Activated effector memory CD4-positive, alpha-beta T cell treated with Interleukin-2 at 50 U/mL for 16 hours (primary cell): ENCODE measurements around the gene MDC1.
"Not testable (repeated sequence)": the region's sequence is repeated elsewhere in the genome, so short reads cannot be mapped to it uniquely, and the experiment has no call there.

Experiments used
- DNase-seq: peaks from one replicate; pipeline ENCODE4 v3.0.0-alpha.2; 2020

The MDC1 gene

DNA sequence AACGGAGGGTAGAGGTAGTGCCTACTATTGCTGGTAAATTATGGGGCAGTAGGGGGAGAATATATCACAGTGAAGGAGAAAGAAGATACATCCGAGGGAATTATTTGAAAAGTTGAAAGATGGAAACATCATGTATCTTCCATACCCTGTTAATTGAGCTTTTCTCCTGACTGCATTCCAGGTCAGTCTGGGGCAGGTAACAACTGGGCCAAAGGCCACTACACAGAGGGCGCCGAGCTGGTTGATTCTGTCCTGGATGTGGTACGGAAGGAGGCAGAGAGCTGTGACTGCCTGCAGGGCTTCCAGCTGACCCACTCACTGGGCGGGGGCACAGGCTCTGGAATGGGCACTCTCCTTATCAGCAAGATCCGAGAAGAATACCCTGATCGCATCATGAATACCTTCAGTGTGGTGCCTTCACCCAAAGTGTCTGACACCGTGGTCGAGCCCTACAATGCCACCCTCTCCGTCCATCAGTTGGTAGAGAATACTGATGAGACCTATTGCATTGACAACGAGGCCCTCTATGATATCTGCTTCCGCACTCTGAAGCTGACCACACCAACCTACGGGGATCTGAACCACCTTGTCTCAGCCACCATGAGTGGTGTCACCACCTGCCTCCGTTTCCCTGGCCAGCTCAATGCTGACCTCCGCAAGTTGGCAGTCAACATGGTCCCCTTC is 6.2 kb upstream of the MDC1 start:
- not testable (repeated sequence) for DNase-seq

DNA sequence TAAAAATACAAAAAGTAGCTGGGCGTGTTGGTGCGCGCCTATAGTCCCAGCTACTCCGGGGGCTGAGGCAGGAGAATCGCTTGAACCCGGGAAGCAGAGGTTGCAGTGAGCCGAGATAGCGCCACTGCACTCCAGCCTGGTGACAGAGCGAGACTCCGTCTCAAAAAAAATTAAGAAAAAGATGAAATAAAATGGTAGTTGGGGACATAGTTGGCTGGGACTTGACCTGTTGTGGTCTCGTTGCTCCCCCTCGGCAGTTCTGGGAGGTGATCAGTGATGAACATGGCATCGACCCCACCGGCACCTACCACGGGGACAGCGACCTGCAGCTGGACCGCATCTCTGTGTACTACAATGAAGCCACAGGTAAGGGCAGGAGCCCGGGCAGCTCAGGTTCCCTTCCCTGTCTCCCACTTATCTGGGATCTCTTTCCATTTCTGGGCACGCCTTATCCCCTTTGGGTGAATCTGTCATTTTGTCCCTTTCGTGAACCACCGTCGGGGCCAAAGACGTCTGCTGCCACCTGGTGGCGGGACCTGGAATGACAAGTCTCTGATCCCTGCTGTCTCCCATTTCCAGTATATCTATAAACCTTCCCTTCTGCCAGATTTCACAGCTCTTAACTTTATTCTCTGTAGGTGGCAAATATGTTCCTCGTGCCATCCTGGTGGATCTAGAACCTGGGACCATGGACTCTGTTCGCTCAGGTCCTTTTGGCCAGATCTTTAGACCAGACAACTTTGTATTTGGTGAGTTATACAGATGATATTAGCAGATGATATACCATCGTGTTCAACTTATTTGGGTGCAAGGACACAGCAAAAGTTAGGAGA is 5.4 kb upstream of the MDC1 start:
- DNase-seq = peak; percentile 78

DNA sequence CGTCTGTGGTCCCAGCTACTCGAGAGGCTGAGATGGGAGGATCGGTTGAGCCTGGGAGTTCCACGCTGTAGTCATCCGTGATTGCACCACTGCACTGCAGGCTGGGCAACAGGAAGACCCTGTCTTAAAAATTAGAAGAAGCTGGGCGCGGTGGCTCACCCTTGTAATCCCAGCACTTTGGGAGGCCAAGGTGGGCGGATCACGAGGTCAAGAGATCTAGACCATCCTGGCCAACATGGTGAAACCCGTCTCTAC is 4.9 kb upstream of the MDC1 start:
- not testable (repeated sequence) for DNase-seq

DNA sequence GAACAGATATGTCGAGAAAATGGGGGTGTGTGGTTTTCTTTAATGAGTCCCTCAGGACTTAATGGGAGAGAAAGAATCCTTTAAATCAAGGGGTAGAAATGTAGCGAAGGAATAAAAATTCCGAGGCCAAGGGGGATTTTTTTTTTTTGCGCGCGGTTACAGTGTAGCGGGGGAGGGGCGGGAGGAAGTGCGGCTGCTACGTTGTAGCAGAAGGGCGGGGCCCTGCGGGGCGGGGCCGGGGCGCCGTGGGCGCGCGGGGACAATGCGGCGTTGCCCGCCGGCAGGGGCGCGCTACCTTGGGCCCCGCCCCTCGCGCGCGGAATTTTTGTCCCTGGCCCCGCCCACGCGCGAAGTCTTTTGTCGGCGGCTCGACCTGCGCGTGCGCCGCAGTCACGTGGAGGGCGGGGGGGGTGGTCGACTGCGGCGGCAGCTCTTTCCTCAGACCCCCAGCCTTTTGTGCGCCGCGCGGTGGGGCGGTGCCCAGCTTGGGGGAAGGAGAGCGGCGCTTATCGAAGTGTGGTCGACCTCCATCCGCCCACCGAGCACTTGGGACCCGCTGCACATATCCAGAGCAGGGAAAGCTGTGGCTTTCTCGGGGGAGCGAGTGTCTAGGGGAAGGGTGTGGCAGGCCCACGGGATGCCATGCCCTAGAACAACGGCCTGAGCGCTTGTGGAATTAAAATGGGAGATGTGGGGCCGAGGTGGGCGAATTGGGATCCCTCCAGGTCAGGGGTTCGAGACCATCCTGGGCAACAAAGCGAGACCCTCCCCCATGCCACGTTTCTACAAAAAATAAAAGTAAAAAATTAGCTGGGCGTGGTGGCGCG is 4.3 kb upstream of the MDC1 start:
- peak; percentile 91 for DNase-seq

DNA sequence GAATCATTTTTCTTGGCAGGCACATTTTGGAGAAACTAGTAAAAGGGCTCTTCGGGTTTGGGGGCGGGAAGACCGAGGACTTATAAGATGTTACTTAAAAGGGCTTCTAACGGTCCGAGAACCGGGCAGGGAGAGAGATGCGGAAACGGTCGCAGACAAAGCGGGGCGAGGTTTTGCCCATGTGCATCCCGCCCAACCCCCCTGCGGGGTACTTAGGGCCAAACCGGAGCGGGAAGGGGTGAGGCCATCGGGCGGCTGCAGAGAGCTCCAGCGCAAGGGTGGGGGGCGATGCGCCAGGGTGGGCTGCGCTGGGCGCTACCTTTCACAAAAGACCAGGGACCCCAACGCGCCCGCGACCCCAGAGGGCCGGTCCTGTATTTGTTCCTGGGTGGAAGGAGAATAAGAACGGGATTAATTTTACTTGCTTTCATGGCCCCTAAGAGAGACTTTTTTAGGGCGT is 3.7 kb upstream of the MDC1 start:
- DNase-seq = peak; percentile 57

DNA sequence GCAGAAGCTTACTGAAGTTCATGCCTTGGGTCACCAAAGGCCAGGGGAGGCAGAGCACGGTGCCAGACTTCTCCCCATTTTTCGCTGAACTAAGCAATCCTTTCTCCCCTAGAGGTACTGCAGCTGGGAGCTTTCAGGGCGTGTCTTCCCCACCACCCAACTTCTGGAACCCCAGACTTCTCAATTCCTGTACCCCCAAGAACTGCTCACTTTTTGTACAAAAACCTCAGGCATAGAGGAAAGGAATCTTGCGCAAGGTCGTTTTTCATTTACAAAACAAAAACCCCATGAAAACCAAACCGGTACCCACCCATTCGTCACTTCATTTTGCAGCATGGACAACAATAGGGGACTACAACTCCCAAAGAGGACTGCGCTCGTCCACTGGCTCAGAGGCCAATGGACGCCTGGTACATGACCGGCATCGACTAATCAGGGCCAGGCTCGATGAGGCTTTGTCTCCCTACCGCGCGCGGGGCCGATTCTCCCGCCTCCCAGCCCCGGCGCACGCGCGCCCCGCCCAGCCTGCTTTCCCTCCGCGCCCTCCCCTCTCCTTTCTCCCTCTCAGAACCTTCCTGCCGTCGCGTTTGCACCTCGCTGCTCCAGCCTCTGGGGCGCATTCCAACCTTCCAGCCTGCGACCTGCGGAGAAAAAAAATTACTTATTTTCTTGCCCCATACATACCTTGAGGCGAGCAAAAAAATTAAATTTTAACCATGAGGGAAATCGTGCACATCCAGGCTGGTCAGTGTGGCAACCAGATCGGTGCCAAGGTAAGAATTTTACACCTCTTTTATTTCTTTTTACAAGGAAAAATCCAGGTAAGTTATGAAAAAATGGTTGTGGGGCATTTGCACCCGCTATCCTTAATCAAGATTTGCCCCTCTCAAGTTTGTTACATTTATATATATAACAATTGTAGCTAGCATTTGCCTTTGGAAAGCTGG is 3.0 kb upstream of the MDC1 start, which contains the start of gene TUBB:
TSS of gene TUBB (plus strand) at position 562 of the 947 bp plus-strand sequence. CDS start at position 717, 155 bp downstream.
- DNase-seq = peak; percentile 93

DNA sequence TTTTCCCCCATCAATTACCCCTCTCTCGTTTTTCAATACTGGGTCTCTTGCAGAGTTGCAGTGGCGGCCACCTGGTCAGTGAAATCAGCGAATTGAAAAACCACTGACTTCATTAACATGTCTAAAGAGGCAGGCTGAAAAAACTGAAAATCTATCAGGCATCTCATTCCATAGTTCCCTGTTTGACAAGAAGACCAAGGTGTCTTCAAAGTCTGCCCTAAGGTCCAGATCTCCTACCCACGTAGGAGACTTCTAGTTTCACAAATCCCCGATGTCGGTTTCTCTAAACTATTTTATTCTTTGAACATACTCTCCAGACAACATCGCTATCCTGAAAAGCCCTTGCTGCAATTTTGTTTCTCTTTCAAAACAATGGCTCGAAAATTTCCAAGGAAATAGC is 2.3 kb upstream of the MDC1 start:
- no peak for DNase-seq

DNA sequence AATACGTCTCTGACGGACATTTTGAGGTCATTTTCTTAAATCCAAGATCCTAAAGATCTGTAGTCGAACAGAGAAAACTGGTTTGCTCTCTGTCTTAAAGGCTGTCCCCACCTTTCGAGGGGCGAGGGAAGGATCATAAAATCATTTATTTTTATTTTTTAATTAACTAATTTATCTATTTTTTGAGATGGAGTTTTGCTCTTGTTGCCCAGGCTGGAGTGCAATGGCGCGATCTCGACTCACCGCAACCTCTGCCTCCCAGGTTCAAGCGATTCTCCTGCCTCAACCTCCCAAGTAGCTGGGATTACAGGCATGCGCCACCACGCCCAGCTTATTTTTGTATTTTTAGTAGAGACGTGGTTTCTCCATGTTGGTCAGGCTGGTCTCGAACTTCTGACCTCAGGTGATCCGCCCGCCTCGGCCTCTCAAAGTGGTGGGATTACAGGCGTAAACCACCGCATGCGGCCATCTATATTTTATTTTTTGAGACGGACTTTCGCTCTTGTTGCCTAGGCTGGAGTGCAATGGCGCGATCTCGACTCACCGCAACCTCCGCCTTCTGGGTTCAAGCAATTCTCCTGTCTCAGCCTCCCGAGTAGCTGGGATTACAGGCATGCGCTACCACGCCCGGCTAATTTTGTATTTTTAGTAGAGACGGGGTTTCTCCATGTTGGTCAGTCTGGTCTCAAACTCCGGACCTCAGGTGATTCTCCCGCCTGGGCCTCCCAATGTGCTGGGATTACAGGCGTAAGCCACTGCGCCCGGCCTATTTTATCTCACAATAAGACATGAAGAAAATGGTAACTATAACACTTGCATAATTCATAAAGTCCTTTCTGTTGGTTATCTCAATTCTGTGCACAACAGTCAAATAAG is 1.0 kb upstream of the MDC1 start:
- not testable (repeated sequence) for DNase-seq

DNA sequence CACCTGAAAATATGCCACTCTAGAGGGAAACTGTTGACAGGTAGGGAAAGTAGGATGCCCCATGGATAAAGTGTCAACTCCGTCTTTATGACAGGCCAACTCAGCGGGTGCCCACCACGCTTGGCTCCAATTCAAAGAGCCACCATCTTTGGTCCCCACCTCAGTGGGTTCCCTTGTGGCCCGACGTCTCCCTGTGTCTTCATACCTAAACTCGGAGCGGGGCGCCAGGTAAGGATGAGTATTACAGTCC is 277 bp downstream of the MDC1 start:
- DNase-seq = no peak

DNA sequence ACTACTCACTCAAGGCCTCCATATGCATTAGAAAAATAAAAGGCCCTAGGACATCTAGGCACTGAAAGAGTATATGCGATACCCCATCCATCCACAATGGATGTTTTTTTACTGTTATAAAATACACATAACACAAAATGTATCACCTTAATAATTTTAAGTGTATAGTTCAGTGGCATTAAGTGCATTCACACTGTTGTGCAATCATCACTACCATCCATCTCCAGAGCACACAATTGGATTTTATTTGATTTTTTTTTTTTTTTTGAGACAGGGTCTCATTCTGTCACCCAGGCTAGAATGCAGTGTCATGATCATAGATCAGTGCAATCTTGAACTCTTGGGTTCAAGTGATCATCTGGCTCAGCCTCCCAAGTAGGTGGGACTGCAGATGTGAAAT is 2.8 kb downstream of the MDC1 start:
- DNase-seq = no peak

DNA sequence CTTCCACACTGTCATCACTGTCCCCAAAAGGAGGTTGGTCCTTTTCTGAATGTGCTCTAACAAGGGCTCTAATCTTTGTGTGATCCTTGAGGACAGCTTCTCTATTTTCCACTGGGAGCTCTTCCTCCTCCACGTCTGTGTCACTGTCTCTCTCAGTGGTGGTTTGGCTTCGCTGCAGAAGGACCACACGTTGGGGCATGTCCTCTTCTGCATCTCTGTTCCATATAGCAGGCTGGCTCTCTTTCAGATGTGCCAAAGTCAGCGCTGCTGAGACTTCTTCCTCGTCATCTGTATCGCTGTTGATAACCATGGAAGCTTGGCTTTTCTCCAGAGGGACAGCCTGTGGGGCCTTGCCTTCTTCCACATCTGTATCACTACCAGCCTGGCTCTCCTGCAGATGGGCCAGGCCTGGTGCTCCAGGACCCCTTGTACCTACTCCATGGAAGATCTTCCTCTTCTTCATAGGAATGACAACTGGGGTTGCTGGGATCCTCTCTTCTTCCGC is 4.6 kb downstream of the MDC1 start:
- DNase-seq = no peak

DNA sequence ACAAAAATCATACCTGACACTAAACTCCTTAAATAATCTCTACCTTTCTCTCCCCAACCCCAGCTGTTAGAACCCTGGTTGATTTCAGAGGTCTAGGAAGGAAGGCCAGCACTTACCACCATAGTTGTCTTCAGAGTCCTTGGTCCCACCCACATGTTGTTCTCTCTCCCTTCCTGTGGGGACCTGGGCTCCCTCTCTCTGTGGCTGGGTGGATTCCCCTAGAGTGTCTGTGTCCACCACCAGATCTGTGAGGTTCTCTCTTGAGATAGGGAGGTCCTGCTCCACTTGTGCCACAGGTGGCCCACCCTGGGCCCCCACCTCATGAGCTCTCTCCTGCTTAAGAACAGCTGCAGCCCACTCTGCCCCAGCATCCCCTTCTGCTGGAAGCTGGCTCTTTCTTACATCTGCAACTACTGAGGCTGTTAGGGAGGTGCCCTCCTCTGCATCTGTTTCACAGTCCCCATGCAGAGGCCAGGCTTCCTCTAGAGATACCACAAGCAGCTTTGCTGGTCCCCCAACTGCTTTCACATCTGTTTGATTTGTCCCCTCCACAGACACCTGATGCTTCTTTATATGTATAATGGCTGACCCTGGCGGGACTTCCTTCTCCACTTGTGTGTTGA is 5.2 kb downstream of the MDC1 start:
- no peak for DNase-seq

DNA sequence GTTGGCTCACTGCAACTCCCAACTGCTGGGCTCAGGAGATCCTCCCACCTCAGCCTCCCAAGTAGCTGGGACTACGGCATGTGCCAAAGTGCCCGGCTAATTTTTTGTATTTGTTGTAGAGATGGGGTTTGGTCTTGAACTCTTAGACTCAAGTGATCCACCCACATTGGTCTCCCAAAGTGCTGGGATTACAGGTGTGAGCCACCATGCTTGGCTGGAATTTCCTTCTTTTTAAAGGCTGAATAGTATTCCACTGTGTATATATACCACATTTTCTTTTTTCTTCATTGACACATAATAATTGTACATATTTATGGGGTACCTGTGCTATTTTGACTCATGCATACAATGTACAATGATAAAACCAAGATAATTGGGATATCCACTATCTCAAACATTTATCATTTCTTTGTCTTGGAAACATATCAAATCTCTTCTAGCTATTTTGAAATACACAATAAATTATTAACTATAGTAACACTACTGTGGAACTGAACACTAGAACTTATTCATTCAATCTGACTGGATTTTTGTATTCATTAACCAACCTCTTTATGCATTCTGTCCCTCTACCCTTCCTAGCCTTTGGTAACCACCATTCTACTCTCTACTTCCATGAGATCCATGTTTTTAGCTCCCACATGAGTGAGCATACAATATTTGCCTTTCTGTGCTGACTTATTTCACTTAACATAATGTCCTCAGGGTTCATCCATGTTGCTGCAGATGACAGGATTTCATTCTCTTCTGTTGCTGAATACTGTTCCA is 7.8 kb downstream of the MDC1 start:
- no peak for DNase-seq

DNA sequence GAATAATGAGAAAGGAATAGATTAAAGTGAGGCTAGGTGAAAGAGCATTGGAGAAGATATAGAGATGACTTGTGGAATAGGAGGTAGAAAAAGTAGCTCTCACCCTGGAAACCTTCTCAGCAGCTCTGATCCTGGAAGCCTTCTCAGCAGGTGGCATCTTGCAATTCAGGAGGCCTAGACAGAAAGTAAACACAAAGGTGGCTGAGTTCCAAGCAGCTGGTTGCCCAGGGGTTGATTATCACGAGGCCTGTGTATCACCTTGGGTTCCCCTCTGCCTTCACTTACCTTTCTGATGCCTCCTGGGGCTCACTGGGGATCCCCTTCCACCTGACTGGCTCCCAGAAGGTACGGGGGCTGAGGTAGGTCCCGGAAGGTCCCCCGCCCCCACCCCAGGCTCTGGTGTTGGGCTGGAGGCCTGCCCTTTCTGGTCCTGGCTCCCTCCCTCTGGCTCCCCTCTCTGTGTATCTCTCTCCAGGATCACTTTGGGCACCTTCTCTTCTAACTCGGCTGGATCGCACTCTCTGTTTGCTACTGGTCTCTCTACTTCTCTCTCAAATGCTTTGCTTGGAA is 9.7 kb downstream of the MDC1 start:
- no peak for DNase-seq

DNA sequence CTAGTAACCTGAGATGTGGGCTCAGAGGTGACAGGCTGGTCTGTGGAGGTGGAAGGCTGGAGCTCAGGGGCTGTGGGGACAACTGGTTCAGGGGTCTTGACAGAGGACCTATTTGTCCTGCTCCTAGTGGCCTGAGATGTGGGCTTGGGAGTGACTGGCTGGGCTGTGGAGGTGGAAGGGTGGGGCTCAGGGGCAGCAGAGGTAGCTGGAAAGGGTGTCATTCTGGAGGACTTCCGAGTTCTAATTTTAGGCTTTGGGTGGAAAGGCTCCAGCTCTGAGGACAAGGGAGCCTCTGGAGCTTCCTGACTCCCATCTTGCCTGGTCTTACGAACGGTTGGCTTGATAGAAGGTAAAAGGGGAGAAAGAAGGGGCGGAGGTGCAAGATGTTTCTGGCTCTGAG is 11.5 kb downstream of the MDC1 start:
- no peak for DNase-seq

DNA sequence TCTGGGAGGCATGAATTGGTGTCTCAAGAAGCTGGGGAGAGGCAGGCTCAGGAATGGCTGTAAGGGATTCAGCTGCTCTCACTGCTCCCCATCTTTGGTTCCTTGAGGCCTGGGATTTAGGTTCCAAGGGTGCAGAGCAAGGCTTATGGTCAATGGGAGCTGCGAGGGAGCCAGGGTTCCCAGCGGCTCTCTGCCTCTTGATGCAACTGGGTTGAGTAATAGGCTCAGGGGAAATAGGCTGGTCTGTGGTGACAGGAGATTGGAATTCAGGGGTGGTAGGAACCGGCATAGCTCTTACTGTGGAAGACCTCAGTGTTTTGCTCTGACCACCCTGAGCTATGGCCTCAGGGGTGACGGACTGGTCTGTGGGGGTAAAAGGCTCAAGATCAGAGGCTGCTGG is 13.3 kb downstream of the MDC1 start:
- DNase-seq = no peak

DNA sequence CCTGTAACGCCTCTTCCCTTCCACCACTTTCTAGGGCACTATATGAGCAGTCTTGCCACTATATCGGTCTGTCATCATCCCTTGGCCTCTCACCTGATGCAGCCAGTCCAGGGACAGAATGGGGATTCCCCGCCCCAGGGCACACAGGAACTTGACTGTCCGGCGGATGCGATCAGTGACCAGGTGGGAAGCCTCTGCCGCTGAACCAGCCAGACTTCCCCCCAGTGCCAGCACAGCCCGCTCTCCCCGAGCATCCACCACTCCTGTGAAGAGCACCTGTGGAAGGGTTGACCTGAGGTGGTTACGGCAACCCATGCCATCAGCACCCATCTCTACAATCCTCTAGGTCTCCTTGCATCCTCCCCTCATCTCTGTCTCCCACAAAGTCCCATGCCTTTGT is 14.1 kb downstream of the MDC1 start:
- DNase-seq = no peak

DNA sequence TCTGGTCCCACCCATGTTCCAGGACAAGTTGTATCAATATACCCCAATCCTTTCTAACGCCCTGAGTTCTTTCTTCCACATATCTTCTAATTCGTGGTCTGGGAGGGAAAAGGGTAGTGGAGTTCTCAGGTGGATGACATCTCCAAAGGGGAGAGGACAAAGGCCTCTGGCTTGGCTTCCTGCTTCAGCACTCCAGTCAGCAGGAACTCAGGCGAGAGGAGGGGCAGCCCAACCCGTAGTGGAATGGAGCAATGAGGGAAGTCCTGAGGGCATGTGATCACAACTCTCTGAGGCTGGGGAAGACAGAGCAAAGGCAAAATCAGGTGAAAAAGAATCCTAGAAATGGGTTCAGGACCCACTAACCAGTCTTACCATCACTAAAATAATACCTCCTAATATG is 16.7 kb downstream of the MDC1 start:
- no peak for DNase-seq

DNA sequence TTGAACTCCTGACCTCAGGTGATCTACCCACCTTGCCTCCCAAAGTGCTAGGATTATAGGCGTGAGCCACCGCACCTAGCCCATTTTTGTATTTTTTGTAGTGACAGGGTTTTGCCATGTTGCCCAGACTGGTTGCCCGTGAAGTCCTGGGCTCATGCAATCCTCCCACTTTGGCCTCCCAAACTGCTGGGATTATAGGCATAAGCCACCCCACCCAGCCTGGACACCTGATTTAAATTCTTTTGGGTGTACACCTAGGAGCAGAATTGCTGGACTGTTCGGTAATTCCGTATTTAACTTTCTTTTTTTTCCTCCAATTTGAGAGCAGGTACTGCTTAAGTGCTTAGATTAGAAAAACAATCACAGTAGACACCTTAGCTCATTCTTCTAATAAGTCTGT is 20.6 kb downstream of the MDC1 start:
- no peak for DNase-seq
